ENCODE data around the gene HEPACAM.
A peak's percentile ranks its signal among the peaks of the same experiment; 100 is the strongest.

HEPACAM gene

DNA sequence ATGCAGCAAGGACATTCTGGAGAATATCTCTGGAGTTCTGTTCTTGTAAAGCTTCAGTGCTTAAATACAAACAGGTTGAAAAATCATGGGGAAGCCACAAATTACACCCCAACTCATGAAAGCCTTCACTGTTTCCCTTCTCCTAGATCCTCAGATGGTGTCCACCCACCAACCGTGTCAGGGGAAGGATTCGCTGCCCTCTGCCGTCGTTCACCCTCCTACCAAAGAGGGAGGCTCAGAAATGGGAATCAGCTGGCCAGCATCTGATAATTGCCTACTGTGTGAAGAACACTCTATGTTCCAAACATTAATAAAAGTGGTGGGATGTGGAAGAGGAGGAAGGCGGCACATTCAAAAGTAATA is 7.4 kb upstream of the HEPACAM start:
- no peak for DNase-seq

DNA sequence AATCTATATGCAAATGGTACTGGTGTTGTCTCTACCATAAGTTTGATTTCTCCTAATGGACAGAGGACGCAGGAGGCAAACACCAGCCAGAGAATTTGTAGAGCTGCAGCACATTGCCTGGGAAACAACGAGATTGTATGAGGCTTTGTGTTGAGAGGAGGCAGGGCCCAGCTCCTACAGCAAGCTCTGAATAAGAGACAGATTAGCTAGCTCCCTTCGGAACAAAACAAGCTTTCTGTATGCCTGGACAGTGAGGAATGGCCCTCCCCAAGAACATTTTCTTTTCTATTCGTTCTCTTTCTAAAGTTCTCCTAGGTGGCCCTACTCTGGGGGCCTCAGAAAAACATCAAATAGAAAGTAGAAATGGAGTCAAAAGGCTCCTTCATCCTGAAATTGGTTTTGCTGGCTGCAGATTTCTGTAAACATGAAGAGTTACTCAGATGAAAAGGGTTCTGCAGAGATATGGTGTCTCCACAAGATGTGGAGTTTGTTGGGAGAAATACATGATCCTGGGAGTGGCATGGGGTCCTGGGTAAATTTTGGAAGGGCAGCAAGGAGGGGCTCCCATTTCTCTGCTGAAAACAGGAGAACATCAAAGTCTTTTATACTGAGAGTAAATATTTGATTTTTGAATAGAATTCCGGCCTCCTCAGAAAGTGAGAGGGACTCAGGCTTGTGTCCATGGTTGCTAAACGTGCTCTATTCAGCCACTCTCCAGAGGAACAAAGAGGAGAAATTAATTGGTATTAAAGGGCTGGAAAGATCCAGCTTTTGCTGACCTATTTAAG is 6.8 kb upstream of the HEPACAM start:
- no peak for DNase-seq

DNA sequence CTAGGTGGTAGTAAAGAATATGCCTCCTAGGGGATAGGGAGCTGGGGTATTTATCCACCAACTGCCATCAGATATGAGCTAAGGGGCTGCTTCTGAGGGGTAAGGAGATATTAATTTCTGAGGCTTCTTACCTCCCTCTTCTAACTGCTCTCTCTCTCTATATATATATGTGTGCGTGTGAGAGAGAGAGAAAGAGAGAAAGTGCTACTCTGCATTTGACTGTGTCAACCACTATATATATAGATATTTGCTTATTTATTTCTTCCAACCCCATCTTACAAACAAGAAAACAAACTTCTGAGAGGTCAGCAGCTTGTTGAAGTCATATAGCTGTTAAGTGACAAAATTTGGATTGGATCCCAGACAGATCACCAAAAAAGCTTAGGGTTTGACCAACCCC is 5.9 kb upstream of the HEPACAM start:
- DNase-seq: no peak

DNA sequence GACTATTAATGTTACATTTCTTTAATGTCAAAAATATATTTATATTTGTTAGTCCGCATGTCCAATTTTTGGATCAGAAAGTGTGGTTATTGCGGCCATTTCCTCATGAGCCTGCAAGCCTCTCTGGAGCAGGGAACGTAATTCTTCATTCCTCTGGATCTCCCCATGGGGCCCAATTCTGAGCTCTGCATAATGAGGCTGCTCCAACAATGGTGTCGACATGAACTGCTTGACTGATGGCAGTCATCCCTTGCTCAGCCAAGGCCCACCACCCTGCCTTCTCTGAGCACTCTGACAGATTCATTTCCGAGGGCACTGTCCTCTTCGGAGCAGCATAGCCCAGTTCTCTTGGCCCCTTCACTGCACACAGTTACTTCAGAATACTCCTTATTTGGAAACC is 3.1 kb upstream of the HEPACAM start:
- no peak for DNase-seq

DNA sequence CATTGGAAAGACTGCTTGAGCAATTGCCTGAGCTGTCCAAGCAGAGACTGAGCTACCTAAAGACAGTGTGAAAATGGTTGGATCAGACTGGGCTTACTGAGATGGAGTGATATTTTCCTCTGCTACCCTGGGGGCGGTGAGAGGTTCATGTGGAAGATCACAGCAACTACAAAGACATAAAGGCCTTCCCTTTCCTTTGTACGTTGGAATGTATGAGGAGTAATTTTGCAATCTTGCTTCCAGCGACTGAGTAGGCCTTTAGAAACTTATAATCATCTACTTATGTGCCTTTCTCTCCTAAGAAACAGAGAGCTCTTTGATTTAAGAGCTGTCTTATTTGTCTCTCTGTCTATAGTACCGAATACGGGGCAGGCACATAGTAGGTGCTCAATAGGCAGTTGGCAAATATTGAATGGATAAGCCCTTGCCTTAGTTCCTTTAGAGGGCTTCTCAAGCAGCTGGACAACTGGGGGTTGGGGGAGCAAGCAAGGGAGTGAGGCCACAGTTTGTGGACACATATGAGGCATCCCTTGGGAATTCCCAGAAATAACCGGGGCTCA is 2.4 kb upstream of the HEPACAM start:
- DNase-seq: no peak

DNA sequence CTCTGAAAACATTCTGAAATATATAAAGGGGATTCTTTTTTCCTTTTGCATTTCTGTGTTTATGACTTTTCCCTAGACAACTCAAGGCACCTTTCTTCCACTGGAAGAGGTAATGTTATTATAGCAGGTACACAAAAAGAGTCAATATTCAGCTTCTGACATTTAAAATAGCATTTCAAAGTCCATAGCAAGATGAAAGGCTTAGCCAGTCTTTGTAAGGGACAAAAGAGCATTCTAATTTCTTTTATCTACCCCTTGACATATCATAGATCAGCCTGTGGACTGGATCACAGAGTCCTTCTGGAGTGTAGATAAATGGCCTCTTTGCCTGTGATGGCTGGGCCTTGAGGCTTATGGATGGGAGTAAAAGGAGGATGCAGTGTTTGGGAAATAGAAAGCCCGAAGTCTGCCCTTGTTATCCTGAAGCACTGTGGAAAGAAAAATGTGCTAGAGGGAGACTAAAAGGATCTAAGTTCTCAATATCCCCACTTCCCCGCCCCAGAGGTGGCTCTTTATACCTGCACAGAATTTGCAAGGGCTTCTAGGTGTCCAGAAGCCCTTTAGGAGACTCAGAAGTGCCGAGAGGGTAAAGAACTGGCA is 1.6 kb upstream of the HEPACAM start:
- no peak for DNase-seq

DNA sequence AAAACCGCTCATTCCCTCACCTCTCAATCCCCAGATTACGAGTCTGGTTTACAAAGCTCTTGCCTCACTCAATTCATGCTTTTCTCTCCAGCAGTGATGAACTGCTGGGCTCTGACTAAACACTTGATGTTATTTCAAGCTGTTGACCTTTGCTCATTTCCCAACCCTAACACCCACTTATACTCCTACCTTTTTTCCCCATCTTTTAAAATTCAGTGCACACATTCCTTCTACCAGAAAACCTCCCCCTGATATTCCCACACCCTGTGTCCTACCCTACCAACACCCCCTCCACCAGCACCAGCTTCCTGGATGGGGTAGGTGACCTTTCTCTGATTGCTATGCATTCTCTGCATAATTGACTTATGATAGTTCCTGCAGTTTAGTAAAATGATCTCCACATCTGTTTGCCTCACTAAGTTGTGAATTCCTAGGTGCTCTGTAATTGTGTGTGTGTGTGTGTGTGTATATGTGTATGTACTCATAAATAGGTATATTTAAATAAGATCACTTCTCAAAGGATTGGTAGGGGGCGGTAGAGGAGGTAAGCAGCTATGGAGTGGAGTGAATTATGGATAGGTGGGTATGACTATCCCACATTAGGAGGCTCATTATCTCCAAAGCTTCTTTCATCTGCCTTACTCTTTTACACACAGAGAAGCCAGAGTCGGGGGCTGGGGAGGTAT is 842 bp downstream of the HEPACAM start:
- peak; percentile 47 for DNase-seq

DNA sequence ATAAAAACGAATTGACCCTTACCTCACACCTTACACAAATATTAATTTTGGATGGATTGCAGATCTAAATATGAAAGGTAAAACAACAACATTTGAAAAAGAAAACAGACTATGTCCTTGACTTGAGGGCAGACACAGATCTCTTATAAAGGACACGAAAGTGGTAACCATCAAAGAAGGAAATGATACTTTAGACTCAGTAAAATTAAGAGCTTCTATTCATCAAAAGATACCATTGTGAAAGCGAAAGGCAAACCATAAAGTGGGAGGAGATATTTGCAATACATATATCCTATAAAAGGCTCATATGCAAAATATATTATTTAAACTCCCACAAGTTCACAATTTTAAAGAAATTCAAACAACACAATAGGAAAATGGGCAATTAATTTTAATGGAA is 5.0 kb downstream of the HEPACAM start:
- no peak for DNase-seq

DNA sequence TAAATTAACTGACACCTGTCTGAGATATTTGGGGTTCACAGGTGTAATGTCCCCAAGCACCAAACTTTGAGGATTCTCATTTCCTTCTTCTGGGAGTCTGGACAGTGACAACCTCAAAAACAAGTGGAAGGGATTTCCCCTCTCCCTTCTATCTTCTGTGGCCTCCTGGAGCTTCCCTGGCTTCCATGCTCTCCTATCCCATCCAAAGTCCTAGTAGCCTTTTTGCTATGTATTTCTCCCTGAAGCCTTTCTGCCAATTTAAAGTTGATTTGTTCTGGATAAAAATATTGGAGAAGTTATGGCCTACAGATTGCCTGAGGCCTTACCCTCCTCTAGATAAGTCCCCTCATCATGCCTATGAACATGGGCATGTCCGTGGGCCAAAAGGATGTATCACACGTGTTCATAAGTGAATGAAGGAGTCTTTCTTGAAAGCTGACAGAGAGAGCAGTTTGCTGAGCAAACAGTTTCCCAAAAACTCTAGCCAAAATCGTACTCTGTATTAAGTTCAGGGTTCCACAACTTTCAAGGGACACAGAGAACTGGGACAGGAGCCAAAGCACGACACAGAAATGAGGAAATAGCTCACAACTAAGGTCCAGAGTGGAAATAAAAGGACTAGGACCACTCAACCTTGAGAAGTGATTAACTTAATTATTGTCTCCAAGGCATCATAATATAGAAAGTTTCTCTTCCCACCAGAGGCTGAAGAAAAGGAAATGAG is 6.7 kb downstream of the HEPACAM start:
- DNase-seq: no peak

DNA sequence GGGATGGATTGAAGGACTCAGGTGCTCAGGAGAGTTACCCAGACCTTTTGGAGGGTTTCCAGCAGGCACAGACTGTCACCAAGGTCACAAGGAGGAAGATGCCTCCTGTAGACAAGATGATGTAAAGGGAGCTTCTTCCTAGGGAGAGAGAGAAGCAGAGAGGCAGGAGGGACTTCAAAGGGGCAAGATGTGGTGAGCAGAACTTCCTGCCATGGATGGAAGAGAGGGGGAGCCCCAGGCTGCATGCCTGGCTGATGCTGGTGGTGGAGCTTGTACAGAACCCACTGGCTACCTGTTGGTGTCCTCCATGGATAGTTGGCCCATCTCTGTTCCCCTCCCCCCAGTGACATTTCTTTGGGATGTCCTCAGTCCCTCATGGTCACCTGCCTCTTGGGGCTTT is 12.6 kb downstream of the HEPACAM start:
- no peak for DNase-seq

DNA sequence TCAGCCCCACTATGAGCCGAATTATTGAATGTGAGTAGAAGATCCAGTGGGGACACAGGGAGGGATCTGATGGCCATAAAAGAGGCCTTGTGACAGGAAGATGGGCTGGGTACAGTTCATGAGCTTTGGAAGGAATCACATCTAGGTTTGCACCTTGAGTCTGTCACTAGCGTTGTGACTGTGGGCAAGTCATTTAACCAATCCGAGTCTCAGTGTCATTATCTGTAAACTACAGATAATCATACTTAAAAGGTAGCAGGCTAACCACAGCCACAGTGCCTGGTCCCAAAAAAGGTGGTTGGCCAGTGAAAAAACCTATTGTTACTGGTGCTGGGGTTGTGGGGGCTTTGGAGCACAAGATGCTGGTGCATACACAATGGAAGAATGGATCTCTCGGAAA is 13.0 kb downstream of the HEPACAM start:
- no peak for DNase-seq

DNA sequence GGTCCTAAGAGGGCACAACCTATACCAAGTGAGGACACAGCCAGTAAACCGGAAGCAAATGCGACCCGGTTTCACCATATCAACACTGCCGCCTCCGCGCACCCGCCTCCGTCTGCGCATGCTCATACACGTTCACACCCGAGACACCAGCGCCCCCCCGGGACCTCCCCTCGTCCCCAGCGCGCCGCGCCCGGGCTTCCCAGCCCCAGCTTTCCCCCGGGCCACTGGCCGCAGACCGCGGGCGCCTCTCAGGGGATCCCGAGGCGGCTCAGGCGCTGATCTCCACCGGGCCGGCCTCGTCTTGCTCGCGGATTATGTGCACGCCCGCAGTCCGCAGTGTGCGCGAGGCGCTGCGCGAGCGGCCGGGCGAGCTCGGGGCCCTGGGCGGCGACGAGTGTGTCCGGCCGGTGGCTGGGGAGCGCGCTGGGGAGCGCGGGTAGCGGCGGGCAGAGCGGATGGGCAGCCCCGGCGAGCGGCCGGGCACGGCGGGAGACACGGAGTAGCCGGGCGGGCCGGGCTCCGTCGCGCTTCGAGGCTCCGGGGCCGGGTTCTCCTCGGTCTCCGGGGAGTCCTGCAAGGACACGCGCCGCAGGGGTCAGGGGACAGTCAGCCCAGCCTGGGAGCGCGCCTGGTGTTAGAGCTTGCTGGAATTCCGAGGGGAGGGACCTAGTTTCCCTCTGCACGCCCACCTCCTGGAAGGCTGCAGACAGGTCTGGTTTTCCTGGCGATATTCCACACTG is 14.8 kb downstream of the HEPACAM start:
- DNase-seq: peak; percentile 84

DNA sequence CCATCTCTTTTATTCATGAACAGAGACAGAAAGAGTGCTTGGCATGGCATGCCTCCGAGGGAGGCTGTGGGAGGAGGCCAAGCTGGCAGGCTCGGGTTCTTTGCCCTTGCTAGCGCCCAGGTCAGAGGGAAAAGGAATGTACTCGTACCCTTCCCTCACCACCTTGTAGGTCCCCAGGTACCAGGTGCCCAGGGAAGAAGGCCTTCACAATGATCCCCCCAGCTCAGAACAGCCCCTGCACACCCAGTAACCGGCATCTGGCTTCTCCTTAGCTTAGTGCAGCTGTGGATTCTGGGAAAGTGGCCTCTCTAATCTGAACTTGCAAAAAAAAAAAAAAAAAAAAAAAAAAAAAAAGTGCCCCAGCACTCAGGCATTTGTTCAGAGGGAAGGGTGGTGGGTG is 15.5 kb downstream of the HEPACAM start:
- no peak for DNase-seq

DNA sequence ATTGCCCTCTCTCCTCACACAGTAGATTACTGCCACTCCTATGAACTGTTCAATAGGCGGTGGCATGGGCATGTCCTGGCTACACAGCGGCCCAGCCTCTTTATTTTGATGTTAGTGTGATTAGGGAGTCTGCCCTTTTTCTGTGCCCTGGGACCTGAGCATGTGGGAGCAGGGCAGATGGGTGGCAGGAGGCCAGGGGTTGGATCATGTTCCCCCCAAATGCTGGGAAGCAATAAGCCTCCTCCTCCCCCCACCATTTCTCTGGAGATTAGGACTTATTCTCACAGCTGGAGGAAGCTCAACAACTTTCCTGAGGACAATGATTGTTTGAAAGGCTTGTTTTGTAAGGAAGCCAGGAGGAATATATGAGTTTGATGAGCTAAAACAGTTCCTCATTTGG is 15.9 kb downstream of the HEPACAM start:
- no peak for DNase-seq

DNA sequence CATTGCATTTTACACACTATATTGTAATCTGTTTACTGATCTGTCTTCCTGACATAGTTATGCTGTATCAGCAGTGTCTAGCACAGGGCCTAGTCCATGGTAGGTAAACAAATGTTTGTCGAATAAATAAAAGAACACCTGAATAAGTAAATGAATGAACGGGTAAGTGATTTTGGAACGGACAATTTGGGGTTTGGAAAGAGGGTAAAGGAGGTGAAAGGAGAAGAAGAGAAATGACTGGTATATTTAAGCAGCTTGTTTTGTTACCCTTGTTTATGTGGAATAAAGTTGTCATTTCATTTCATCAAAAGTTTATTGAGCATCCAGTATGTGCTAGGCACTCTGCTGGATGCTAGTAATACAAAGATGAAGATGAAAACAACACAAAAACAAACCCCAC is 16.9 kb downstream of the HEPACAM start, which contains the start of gene HEPN1:
HEPN1 (plus strand) TSS at position 301 of the 400 bp plus-strand sequence.
- DNase-seq: no peak

DNA sequence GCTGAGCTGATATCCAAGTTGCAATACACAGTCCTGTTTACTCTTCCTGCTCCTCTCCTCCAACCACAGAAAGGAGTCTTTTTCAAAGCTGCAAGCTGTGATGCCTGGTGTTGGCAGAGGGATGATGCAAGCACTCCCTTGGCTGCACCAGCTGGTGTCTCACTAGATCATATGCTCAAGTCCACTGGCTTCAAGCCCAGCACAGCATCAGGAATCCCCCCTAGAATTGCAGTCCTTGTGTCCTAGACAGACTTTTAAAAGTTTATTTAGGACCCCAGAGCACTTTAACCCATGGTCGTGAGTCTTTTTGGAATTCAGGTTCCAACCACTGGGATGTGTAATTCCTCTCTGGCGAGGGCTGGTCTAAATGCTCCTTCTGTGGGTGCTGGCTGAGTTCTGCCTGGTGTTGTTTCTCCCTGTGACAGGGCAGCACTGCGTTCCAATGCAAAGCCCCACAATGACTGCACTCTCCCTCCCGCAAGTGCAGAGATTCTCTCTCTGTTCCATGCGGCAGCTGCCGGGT is 18.7 kb downstream of the HEPACAM start:
- no peak for DNase-seq

DNA sequence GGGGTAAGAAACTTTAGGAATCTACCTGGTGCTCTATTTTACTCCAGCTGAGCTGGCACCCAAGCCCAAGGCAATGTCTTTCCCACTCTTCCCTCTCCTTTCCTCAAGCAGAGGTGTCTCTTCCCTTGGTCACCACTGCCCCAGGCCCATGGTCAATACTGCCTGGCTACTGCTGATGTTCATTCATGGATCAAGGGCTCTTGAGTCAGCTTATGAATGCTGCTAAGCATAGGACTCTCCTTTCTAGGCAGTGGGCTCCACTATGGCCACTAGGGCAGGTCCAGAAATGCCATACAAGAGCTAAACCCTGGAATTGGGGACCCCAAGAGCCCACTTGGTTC is 19.5 kb downstream of the HEPACAM start:
- no peak for DNase-seq

DNA sequence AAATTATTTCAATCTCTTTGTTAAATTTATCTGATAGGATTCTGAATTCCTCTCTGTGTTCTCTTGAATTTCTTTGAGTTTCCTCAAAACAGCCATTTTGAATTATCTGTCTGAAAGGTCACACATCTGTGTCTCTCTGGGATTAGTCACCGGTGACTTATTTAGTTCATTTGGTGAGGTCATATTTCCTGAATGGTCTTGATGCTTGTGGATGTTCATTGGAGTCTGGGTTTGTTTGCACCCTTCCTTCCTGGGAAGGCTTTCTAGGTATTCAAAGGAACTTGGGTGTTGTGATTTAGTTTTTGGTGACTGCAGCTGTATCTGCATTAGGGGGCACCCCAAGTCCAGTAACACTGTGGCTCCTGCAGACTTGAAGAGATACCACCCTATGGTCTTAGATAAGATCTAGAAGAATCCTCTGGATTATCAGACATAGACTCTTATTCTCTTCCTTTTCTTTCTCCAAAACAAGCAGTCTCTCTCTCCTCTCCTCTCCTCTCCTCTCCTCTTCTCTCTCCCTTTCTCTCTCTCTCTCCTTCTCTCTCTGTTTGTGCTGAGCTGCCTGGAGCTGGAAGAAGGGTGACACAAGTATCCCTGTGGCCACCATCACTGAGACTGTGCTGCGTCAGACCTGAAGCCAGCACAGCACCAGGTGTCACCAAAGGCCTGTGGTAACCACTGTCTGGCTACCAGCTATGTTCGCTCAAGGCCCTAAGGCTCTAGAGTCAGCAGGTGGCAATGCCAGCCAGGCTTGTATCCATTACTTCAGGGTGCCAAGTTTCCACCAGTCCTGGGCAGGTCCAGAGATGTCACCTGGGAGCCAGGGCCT is 20.1 kb downstream of the HEPACAM start:
- DNase-seq: peak; percentile 52

DNA sequence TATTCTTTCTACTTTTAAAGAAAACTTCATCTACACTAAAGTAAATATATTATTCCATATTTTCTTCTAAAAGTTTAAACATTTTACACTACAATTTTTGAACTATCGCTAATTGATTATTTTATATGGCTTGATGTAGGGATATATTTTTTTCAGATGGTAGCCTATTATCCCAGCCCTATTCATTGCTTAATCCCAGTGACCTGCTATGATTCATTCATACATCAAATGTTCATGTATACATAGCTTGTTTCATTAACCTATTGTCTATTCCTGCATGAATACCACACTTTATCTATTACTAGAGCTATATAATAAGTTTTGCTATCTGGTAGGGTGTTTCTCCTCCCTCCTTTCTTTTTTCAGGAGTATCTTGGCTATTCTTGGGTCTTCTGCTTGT is 33.2 kb downstream of the HEPACAM start:
- DNase-seq: no peak

DNA sequence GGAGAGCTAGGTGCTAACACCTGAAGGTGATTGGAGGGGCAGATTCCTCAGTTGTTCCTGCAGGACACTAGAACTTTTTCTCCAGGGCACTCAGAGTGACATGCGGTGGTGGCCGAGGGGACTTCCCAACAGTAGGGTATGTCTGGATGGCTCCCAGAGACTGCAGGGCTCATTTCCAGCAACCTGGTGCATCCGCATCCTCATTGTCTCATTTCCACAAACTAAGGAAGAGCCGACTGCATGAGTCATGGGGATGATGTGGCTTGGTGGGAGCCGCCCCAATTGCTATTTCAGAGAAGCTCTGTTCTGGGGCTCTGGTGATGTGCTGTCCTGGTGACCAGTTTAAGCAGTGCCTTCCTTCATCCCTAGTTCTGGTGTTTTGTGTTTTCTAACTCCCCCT is 35.4 kb downstream of the HEPACAM start:
- DNase-seq: peak; percentile 96
